Fibroblast of the conjunctiva (primary cell): ENCODE measurements around the gene SRD5A1.

Source experiments
- DNase-seq: peaks from one replicate; pipeline ENCODE4 v3.0.0-alpha.2; 2010; ENCODE audit warnings: low read depth

The SRD5A1 gene

GRCh38 chr5:6686501-6686900 is 53.3 kb downstream of the SRD5A1 start:
- DNase-seq, result no peak

- peak; percentile 2 for DNase-seq
These were observed 53.7 kb downstream of the SRD5A1 start for GRCh38 chr5:6686915-6687409.

GRCh38 chr5:6687505-6687904 is 54.3 kb downstream of the SRD5A1 start:
- DNase-seq, result no peak

- DNase-seq, result no peak
These were observed 59.7 kb downstream of the SRD5A1 start for GRCh38 chr5:6692906-6693305.

- DNase-seq, result no peak
These were observed 65.5 kb downstream of the SRD5A1 start for GRCh38 chr5:6698696-6699095.

- DNase-seq, result no peak
These were observed 66.1 kb downstream of the SRD5A1 start for GRCh38 chr5:6699357-6699756.

- DNase-seq, result no peak
These were observed 66.9 kb downstream of the SRD5A1 start for GRCh38 chr5:6700074-6700684.

GRCh38 chr5:6700685-6701355 is 67.6 kb downstream of the SRD5A1 start:
- no peak for DNase-seq

GRCh38 chr5:6701491-6701890 is 68.3 kb downstream of the SRD5A1 start:
- DNase-seq, result no peak

- DNase-seq, result no peak
These were observed 69.4 kb downstream of the SRD5A1 start for GRCh38 chr5:6702633-6703032.

- DNase-seq, result no peak
These were observed 70.6 kb downstream of the SRD5A1 start for GRCh38 chr5:6703806-6704205.

- no peak for DNase-seq
These were observed 71.2 kb downstream of the SRD5A1 start for GRCh38 chr5:6704361-6704851.

GRCh38 chr5:6705088-6705487 is 71.8 kb downstream of the SRD5A1 start:
- no peak for DNase-seq

GRCh38 chr5:6705959-6706358 is 72.7 kb downstream of the SRD5A1 start:
- no peak for DNase-seq

GRCh38 chr5:6707852-6708251 is 74.6 kb downstream of the SRD5A1 start:
- DNase-seq, result no peak

GRCh38 chr5:6708814-6709213 is 75.6 kb downstream of the SRD5A1 start:
- DNase-seq, result no peak

- no peak for DNase-seq
These were observed 76.8 kb downstream of the SRD5A1 start for GRCh38 chr5:6710070-6710469.

GRCh38 chr5:6710551-6711318 is 77.5 kb downstream of the SRD5A1 start:
- DNase-seq, result no peak

GRCh38 chr5:6711409-6712141 is 78.3 kb downstream of the SRD5A1 start:
- DNase-seq, result no peak

GRCh38 chr5:6712142-6712576 is 78.9 kb downstream of the SRD5A1 start:
- DNase-seq, result peak; percentile 43

- DNase-seq, result peak; percentile 96
These were observed 79.5 kb downstream of the SRD5A1 start for GRCh38 chr5:6712577-6713273.
